ENCODE measurements around the gene SEC24A.

The SEC24A gene

GRCh38 chr5:134614450-134615085 lies 34.0 kb upstream of the SEC24A start:
- Histone ChIP-seq H3K27ac (ENCODE audit: low read depth, low read length, poor library complexity, severe bottlenecking) (no peak overlapping the region), H3K9me2 (ENCODE audit: low read depth, low read length) (no peaks in the 10 kb centered on the region), H3K9ac (ENCODE audit: low read length) (no peak overlapping the region)

GRCh38 chr5:134620634-134621033 lies 28.0 kb upstream of the SEC24A start:
- no peaks in the 10 kb centered on the region for H3K9me3 ChIP-seq (ENCODE audit: low read length)
- no peaks in the 10 kb centered on the region for H3F3A ChIP-seq (ENCODE audit: insufficient read depth, low read length)
- no peak overlapping the region for H3K9ac ChIP-seq (ENCODE audit: low read length)
- H3K9me2 ChIP-seq (ENCODE audit: low read depth, low read length), result no peaks in the 10 kb centered on the region
- no peak overlapping the region for H3K4me3 ChIP-seq (ENCODE audit: low read depth, low read length, poor library complexity, severe bottlenecking)
- no peaks in the 10 kb centered on the region for H4K20me1 ChIP-seq (ENCODE audit: insufficient read depth, low read length)
- peaks cover 68% of the 10 kb centered on the region for H3K36me3 ChIP-seq (ENCODE audit: insufficient read depth, low read length)
- TF ChIP-seq EZH2 (IDR thresholded peaks at IDR 0.05; ENCODE audit: borderline replicate concordance, low read length) (no peak), CTCF (IDR thresholded peaks at IDR 0.05; ENCODE audit: low read length) (no peak)
- H3K79me2 ChIP-seq (ENCODE audit: insufficient read depth, low read length), result no peaks in the 10 kb centered on the region
- no peaks in the 10 kb centered on the region for H3K27me3 ChIP-seq (ENCODE audit: insufficient read depth, low read length)
- no peak overlapping the region for H2AFZ ChIP-seq (ENCODE audit: low read length)
- H3K4me1 ChIP-seq (ENCODE audit: insufficient read depth, low read length, severe bottlenecking), result no peaks in the 10 kb centered on the region
- no peak overlapping the region for H3K27ac ChIP-seq (ENCODE audit: low read depth, low read length, poor library complexity, severe bottlenecking)
- no peak overlapping the region for H3K4me2 ChIP-seq (ENCODE audit: low read length)

More at GRCh38 chr5:134614450-134615085, 34.0 kb upstream of the SEC24A start:
- Histone ChIP-seq H3F3A (ENCODE audit: insufficient read depth, low read length) (no peaks in the 10 kb centered on the region; the same call in 1 of the 2 replicates), H3K4me1 (ENCODE audit: insufficient read depth, low read length, severe bottlenecking) (no peaks in the 10 kb centered on the region), H4K20me1 (ENCODE audit: insufficient read depth, low read length) (no peaks in the 10 kb centered on the region), H2AFZ (ENCODE audit: low read length) (no peak overlapping the region), H3K4me2 (ENCODE audit: low read length) (no peak overlapping the region), H3K36me3 (ENCODE audit: insufficient read depth, low read length) (peaks cover 69% of the 10 kb centered on the region), H3K79me2 (ENCODE audit: insufficient read depth, low read length) (no peaks in the 10 kb centered on the region), H3K9me3 (ENCODE audit: low read length) (no peaks in the 10 kb centered on the region), H3K27me3 (ENCODE audit: insufficient read depth, low read length) (no peaks in the 10 kb centered on the region), H3K4me3 (ENCODE audit: low read depth, low read length, poor library complexity, severe bottlenecking) (no peak overlapping the region)
- TF ChIP-seq EZH2 (IDR thresholded peaks at IDR 0.05; ENCODE audit: borderline replicate concordance, low read length) (no peak), CTCF (IDR thresholded peaks at IDR 0.05; ENCODE audit: low read length) (no peak)

GRCh38 chr5:134625559-134625958 lies 23.0 kb upstream of the SEC24A start:
- H3K36me3 ChIP-seq (ENCODE audit: insufficient read depth, low read length), result peaks cover 40% of the 10 kb centered on the region
- H3K4me2 ChIP-seq (ENCODE audit: low read length), result no peak overlapping the region
- H3K9ac ChIP-seq (ENCODE audit: low read length), result no peak overlapping the region
- no peak overlapping the region for H3K27ac ChIP-seq (ENCODE audit: low read depth, low read length, poor library complexity, severe bottlenecking)
- no peaks in the 10 kb centered on the region for H3K4me1 ChIP-seq (ENCODE audit: insufficient read depth, low read length, severe bottlenecking)
- no peaks in the 10 kb centered on the region for H3K9me3 ChIP-seq (ENCODE audit: low read length)
- H3K9me2 ChIP-seq (ENCODE audit: low read depth, low read length), result no peaks in the 10 kb centered on the region
- H3K79me2 ChIP-seq (ENCODE audit: insufficient read depth, low read length), result peaks cover 20% of the 10 kb centered on the region
- TF ChIP-seq EZH2 (IDR thresholded peaks at IDR 0.05; ENCODE audit: borderline replicate concordance, low read length) (no peak), CTCF (IDR thresholded peaks at IDR 0.05; ENCODE audit: low read length) (no peak)
- no peak overlapping the region for H2AFZ ChIP-seq (ENCODE audit: low read length)
- H3K4me3 ChIP-seq (ENCODE audit: low read depth, low read length, poor library complexity, severe bottlenecking), result no peak overlapping the region
- H3K27me3 ChIP-seq (ENCODE audit: insufficient read depth, low read length), result no peaks in the 10 kb centered on the region
- no peaks in the 10 kb centered on the region for H4K20me1 ChIP-seq (ENCODE audit: insufficient read depth, low read length)
- H3F3A ChIP-seq (ENCODE audit: insufficient read depth, low read length), result no peaks in the 10 kb centered on the region
